Ishikawa (cell line): ENCODE results near the gene ITIH6.

Experiments used
- EP300 ChIP-seq: IDR thresholded peaks from 2 replicates; pipeline ENCODE4 v1.6.1; 2012; ENCODE audit warnings: borderline replicate concordance
- REST ChIP-seq: IDR thresholded peaks from 2 replicates; pipeline ENCODE4 v1.6.1; 2012; ENCODE audit warnings: low read depth, mild to moderate bottlenecking

- no peak for TF ChIP-seq EP300
- no peak for TF ChIP-seq REST
These were observed 21.1 kb upstream of the ITIH6 start for GRCh38 chrX:54819201-54819600.
